Stimulated activated CD4-positive, alpha-beta T cell treated with anti-CD3 and anti-CD28 coated beads, Interleukin-4, amount 100 ng/mL, for 4 hours (primary cell): Measurements from ENCODE around the gene MDC1.

Experiments used
- DNase-seq, 2 experiments: peaks; one replicate each; pipeline ENCODE4 v3.0.0-alpha.2; 2020

Gene MDC1

GRCh38 chr6:30703011-30703410 is 14.1 kb downstream of the MDC1 start:
- no peak for DNase-seq

- DNase-seq: no peak
Observed at GRCh38 chr6:30700340-30700739, 16.7 kb downstream of the MDC1 start.

- no peak for DNase-seq
Observed at GRCh38 chr6:30696432-30696831, 20.6 kb downstream of the MDC1 start.

GRCh38 chr6:30691208-30691847 is 25.8 kb downstream of the MDC1 start:
- DNase-seq: no peak

GRCh38 chr6:30690403-30691207 is 26.5 kb downstream of the MDC1 start, which contains the start of gene NRM:
TSS of gene NRM (minus strand) at chr6:30690984. CDS start at chr6:30690974, 10 bp downstream.
- DNase-seq: peak; percentile 58 to 83

- DNase-seq: no peak
Observed at GRCh38 chr6:30689985-30690384, 27.1 kb downstream of the MDC1 start.

- DNase-seq: no peak
Observed at GRCh38 chr6:30689022-30689865, 27.8 kb downstream of the MDC1 start.

GRCh38 chr6:30688569-30688968 is 28.5 kb downstream of the MDC1 start:
- DNase-seq: no peak

- DNase-seq: no peak
Observed at GRCh38 chr6:30687659-30688431, 29.2 kb downstream of the MDC1 start.

- peak; percentile 78 to 83 for DNase-seq
Observed at GRCh38 chr6:30686908-30687658, 30.0 kb downstream of the MDC1 start.

- peak; percentile 88 to 89 for DNase-seq
Observed at GRCh38 chr6:30686009-30686907, 30.8 kb downstream of the MDC1 start, which contains the start of gene PPP1R18. TSS of gene PPP1R18 (minus strand) at chr6:30686645. CDS start at chr6:30686018, 627 bp downstream.

GRCh38 chr6:30685157-30686008 is 31.7 kb downstream of the MDC1 start:
- DNase-seq: no peak

GRCh38 chr6:30684386-30685156 is 32.5 kb downstream of the MDC1 start:
- DNase-seq: peak; percentile 59 to 62

- no peak for DNase-seq
Observed at GRCh38 chr6:30683980-30684338, 33.1 kb downstream of the MDC1 start.

GRCh38 chr6:30683183-30683979 is 33.7 kb downstream of the MDC1 start:
- DNase-seq: no peak

- peak; percentile 72 to 89 for DNase-seq
Observed at GRCh38 chr6:30682143-30683117, 34.7 kb downstream of the MDC1 start.

GRCh38 chr6:30681766-30682142 is 35.3 kb downstream of the MDC1 start:
- DNase-seq: no peak
